Gastroesophageal sphincter (tissue), 4 donors: ENCODE measurements around the gene LDB2. TPM values are rescaled to one million over a fixed set of nuclear protein-coding genes. Genes with fewer than 3 reads are reported as not detected.

ENCODE experiments used
- ATAC-seq: fragments of 150-250 bp; one replicate; pipeline ENCODE4 v1.9.1; 2016; ENCODE audit warnings: mild to moderate bottlenecking, moderate library complexity
- H3K27ac ChIP-seq, 4 donors: fragments of 200-600 bp; sonication (generic) in 3 of 4; 1 replicate in 3 of 4; 2 replicates in 1 of 4; pipeline ENCODE4 v1.5.1; 2016 to 2019
- H3K27me3 ChIP-seq: fragments of 200-600 bp; sonication (generic); one replicate; pipeline ENCODE4 v1.5.1; 2019
- H3K36me3 ChIP-seq, 2 donors: fragments of 200-600 bp; sonication (generic); one replicate each; pipeline ENCODE4 v1.5.1; 2019; ENCODE audit warnings: control low read depth in 1 of 2
- H3K4me1 ChIP-seq, 3 donors: fragments of 200-600 bp; sonication (generic); 1 replicate in 2 of 3; 2 replicates in 1 of 3; pipeline ENCODE4 v1.5.1; 2016 to 2019; ENCODE audit warnings: control low read depth in 2 of 3
- H3K4me3 ChIP-seq, 2 donors: fragments of 200-600 bp; sonication (generic); one replicate each; pipeline ENCODE4 v1.5.1; 2019; ENCODE audit warnings: mild to moderate bottlenecking in 1 of 2, moderate library complexity in 1 of 2
- H3K9me3 ChIP-seq, 3 donors: fragments of 200-600 bp; sonication (generic); one replicate each; pipeline ENCODE4 v1.5.1; 2017 to 2019; ENCODE audit warnings: control low read depth in 2 of 3
- CTCF ChIP-seq, 4 experiments: fragments of 200-600 bp in 2 of 4; fragments of 450-650 bp in 2 of 4; sonication (generic) in 1 of 4; IDR thresholded peaks; one replicate each; pipeline ENCODE4 v1.5.1; 2017 to 2019; ENCODE audit warnings: antibody characterized with exemption in 4 of 4, mild to moderate bottlenecking in 2 of 4, moderate library complexity in 2 of 4
- EP300 ChIP-seq: sonication (generic); formaldehyde crosslinking; IDR thresholded peaks from one replicate; pipeline ENCODE4 v1.6.1; 2017; ENCODE audit warnings: antibody characterized with exemption, mild to moderate bottlenecking
- POLR2A ChIP-seq, 2 donors: fragments of 450-650 bp; IDR thresholded peaks; one replicate each; pipeline ENCODE4 v1.6.1; 2017; ENCODE audit warnings: antibody characterized with exemption in 2 of 2, mild to moderate bottlenecking in 2 of 2, moderate library complexity in 1 of 2
- POLR2AphosphoS5 ChIP-seq: sonication (generic); formaldehyde crosslinking; IDR thresholded peaks from one replicate; pipeline ENCODE4 v1.6.1; 2017; ENCODE audit warnings: antibody characterized with exemption
- WGBS, 2 donors: methylation state at CpG; one replicate each; pipeline ENCODE4 v1.1.5; 2018; ENCODE audit warnings: low coverage in 1 of 2; 5-methylcytosine and 5-hydroxymethylcytosine counted together
- total RNA-seq, 4 donors: library from RNA; depleted of rRNA; stranded (reverse); fragments of >200 nt; gene quantifications; one replicate each; pipeline ENCODE4 v1.1.0, GENCODE V29; 2016

Gene LDB2
- total RNA-seq, 4 donors from 2014 or later, result 23.6 to 29.6 (median 28.3) TPM

DNA sequence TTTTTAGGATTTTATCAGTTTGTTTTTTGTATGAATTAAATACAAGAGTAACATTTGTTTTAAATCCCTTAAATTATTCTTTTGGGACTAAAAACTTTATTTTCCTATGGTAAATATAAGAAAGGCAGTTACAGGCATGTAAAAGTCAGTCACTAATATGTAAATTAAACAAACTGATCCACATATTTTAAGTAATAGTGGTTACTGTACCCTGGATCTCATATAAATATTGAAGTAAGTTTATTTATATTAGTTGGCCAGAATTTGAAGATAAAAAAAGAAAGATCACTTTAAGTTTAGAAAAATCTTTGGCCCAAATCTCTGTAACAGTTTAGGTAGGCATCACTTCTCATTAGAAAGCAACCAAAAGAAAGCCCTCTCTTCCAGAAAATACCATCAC, 45.8 kb downstream of the LDB2 start:
- Histone ChIP-seq H3K27me3 (no peaks in the 10 kb centered on the region), H3K9me3 (no peaks in the 10 kb centered on the region), H3K4me1 (peaks cover 0 to 15% (median 0%) of the 10 kb centered on the region in 3 donors), H3K4me3 (no peak overlapping the region), H3K36me3 (no peaks in the 10 kb centered on the region), H3K27ac (no peak overlapping the region)
- no peak for ATAC-seq
- no peak for TF ChIP-seq EP300
- TF ChIP-seq POLR2AphosphoS5, result no peak
- no peak for TF ChIP-seq CTCF (IDR thresholded peaks at IDR 0.05)
- TF ChIP-seq POLR2A (IDR thresholded peaks at IDR 0.05), result no peak

DNA sequence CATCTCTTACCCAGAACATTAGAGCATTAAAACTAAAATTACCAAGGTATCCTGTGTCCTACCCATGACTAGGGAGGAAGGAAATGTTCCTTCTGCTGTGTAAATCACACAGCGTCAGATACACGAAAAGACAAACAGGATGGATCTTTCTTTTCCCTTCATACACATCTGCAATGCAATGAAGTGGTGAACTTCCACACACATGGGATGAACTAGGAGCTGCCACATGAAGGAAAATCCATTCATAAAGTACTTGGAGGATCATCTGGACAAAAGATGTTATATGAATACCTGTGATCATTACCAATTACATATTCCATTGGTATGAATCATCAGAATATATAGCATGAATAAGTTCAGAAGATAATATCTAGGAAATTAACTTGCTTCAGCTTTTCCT, 46.2 kb downstream of the LDB2 start:
- no peak overlapping the region for H3K27ac ChIP-seq
- ATAC-seq, result no peak
- no peaks in the 10 kb centered on the region for H3K27me3 ChIP-seq
- H3K4me1 ChIP-seq, result peaks cover 0 to 15% (median 0%) of the 10 kb centered on the region in 3 donors
- WGBS, 2 donors, result 40 to 56% methylated on average over 1 to 2 of the region's 2 CpGs
- no peak for TF ChIP-seq POLR2AphosphoS5
- no peak for TF ChIP-seq EP300
- no peak for TF ChIP-seq CTCF (IDR thresholded peaks at IDR 0.05)
- TF ChIP-seq POLR2A (IDR thresholded peaks at IDR 0.05), result no peak
- no peaks in the 10 kb centered on the region for H3K9me3 ChIP-seq
- no peak overlapping the region for H3K4me3 ChIP-seq
- H3K36me3 ChIP-seq, result no peaks in the 10 kb centered on the region

- TF ChIP-seq POLR2A (IDR thresholded peaks at IDR 0.05) (no peak), EP300 (no peak), CTCF (IDR thresholded peaks at IDR 0.05) (no peak), POLR2AphosphoS5 (no peak)
- H3K4me1 ChIP-seq, result peaks cover 0 to 15% (median 7%) of the 10 kb centered on the region in 3 donors
- H3K27ac ChIP-seq, result no peak overlapping the region
- 92% methylated on average over 2 of the region's 2 CpGs for WGBS, 2 donors
- ATAC-seq, result no peak
- no peaks in the 10 kb centered on the region for H3K36me3 ChIP-seq
- no peaks in the 10 kb centered on the region for H3K9me3 ChIP-seq
- H3K27me3 ChIP-seq, result no peaks in the 10 kb centered on the region
- no peak overlapping the region for H3K4me3 ChIP-seq
Observed at GRCh38 chr4:16846540-16847117, 51.8 kb downstream of the LDB2 start.

DNA sequence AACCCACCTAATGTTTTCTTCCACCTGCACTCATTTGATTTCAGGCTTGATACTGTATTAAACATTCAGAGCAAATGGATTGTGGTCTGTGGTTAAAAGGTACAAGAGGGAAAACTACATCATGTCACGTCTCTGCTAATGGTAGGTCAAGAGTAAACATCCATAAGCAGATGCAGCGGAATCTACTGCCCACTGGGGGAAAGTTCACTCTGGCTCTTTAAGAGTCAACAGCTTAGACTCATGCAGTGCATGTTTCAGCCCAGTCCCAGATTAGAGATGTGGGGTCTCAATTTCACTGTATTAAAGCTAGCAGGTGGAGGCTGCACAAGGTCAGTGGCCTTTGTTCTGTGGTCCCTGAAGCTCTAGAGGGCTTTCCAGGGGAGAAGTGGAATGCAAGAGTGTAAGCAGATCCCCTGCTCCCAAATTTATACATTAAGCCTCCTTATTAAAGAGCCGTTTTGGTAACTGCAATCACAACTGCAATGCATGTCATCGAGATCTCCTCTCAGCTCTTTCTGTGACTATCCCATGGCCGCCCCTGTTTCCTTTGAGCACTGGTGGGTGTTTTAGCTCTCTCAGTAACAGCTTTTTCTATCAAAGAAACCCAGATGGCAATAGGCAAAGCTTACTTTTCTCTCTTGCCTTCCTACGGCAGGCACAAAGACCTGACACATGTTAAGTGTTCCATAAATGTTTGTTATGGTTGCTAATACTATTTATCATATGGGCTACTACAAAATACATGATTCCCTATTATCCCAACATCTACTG, 53.4 kb downstream of the LDB2 start:
- H3K27ac ChIP-seq, result no peak overlapping the region
- peak; percentile 10 for ATAC-seq
- H3K36me3 ChIP-seq, result no peaks in the 10 kb centered on the region

More for the DNA sequence above, 53.4 kb downstream of the LDB2 start:
- no peaks in the 10 kb centered on the region for H3K27me3 ChIP-seq
- H3K4me3 ChIP-seq, result no peak overlapping the region
- TF ChIP-seq CTCF (IDR thresholded peaks at IDR 0.05), result no peak
- TF ChIP-seq POLR2AphosphoS5, result no peak
- no peak for TF ChIP-seq POLR2A (IDR thresholded peaks at IDR 0.05)
- TF ChIP-seq EP300, result no peak
- H3K9me3 ChIP-seq, result no peaks in the 10 kb centered on the region
- H3K4me1 ChIP-seq, result peaks cover 0 to 15% (median 7%) of the 10 kb centered on the region in 3 donors
- 31 to 63% methylated on average over 2 to 6 of the region's 6 CpGs for whole genome bisulfite sequencing, 2 donors
